Endothelial cell of umbilical vein (primary cell): ENCODE data around the gene PRR9.

Source experiments
- CTCF ChIP-seq, 2 donors: IDR thresholded peaks; 1 replicate in 1 of 2; 2 replicates in 1 of 2; pipeline ENCODE4 v1.5.1; 2011; ENCODE audit warnings: low read length in 2 of 2, mild to moderate bottlenecking in 2 of 2, moderate library complexity in 2 of 2, control low read depth in 1 of 2, inconsistent platforms in 1 of 2, low read depth in 1 of 2; ENCODE audit not compliant: insufficient read depth in 1 of 2; ENCODE audit errors: extremely low read depth in 1 of 2
- EZH2 ChIP-seq: IDR thresholded peaks from 2 replicates; pipeline ENCODE4 v1.6.1; 2012; ENCODE audit warnings: borderline replicate concordance, low read depth, mild to moderate bottlenecking, moderate library complexity, low read length, inconsistent platforms; ENCODE audit not compliant: severe bottlenecking
- MAX ChIP-seq: IDR thresholded peaks from 2 replicates; pipeline ENCODE4 v1.6.1; 2011; ENCODE audit not compliant: insufficient read depth, insufficient read length
- MYC ChIP-seq: IDR thresholded peaks from one replicate; pipeline ENCODE4 v1.6.1; 2011; ENCODE audit warnings: mild to moderate bottlenecking, low read depth, low read length
- POLR2A ChIP-seq: IDR thresholded peaks from 2 replicates; pipeline ENCODE4 v1.6.1; 2012; ENCODE audit warnings: low read depth, mild to moderate bottlenecking, control low read depth, low read length
- POLR2AphosphoS5 ChIP-seq: IDR thresholded peaks from 2 replicates; pipeline ENCODE4 v1.6.1; 2012; ENCODE audit warnings: low read depth, mild to moderate bottlenecking, control low read depth, low read length, moderate library complexity; ENCODE audit not compliant: insufficient read depth

GRCh38 chr1:153168686-153169085, 48.7 kb upstream of the PRR9 start:
- TF ChIP-seq EZH2 (no peak), CTCF (IDR thresholded peaks at IDR 0.05; ENCODE audit: extremely low read depth in 1 of 2, insufficient read depth in 1 of 2, low read depth in 1 of 2, low read length in 2 of 2) (no peak), POLR2A (no peak), POLR2AphosphoS5 (no peak), MYC (no peak), MAX (no peak)
